HepG2 (cell line): ENCODE measurements around the gene B3GAT3. TPM values are rescaled to one million over a fixed set of nuclear protein-coding genes. Genes with fewer than 3 reads are reported as not detected.

Experiments used
- ATRX ChIP-seq: sonication (generic); formaldehyde crosslinking; IDR thresholded peaks from 2 replicates; pipeline ENCODE4 v1.4.0; 2020; ENCODE audit warnings: missing genetic modification reagents, borderline replicate concordance
- FOSL1 ChIP-seq: sonication (generic); formaldehyde crosslinking; IDR thresholded peaks from 2 replicates; pipeline ENCODE4 v1.9.0; 2021; ENCODE audit warnings: missing genetic modification reagents, borderline replicate concordance
- FOXJ3 ChIP-seq: sonication (generic); formaldehyde crosslinking; IDR thresholded peaks from 2 replicates; pipeline ENCODE4 v1.4.0; 2020; ENCODE audit warnings: missing genetic modification reagents, mild to moderate bottlenecking, borderline replicate concordance
- HDAC1 ChIP-seq: sonication (generic); formaldehyde crosslinking; IDR thresholded peaks from 2 replicates; pipeline ENCODE4 v1.5.1; 2020; ENCODE audit warnings: mild to moderate bottlenecking, missing genetic modification reagents
- MATR3 ChIP-seq: sonication (generic); formaldehyde crosslinking; IDR thresholded peaks from 2 replicates; pipeline ENCODE4 v1.4.0; 2020; ENCODE audit warnings: missing genetic modification reagents
- USF2 ChIP-seq, 2 experiments: sonication (generic) in 1 of 2; formaldehyde crosslinking in 1 of 2; IDR thresholded peaks; 2 replicates each; pipeline versions ENCODE4 v1.5.1 to v1.6.1; 2011 to 2020; ENCODE audit warnings: borderline replicate concordance in 1 of 2, low read depth in 1 of 2, low read length in 1 of 2, mild to moderate bottlenecking in 1 of 2, missing genetic modification reagents in 1 of 2, moderate library complexity in 1 of 2
- ZBTB44 ChIP-seq: sonication (generic); formaldehyde crosslinking; IDR thresholded peaks from 2 replicates; pipeline ENCODE4 v1.4.0; 2020; ENCODE audit warnings: missing genetic modification reagents
- ZEB1 ChIP-seq: IDR thresholded peaks from 2 replicates; pipeline ENCODE4 v1.6.1; 2012; ENCODE audit warnings: mild to moderate bottlenecking, low read depth, inconsistent platforms; ENCODE audit not compliant: insufficient replicate concordance
- ZKSCAN1 ChIP-seq: fragments of 150-350 bp; IDR thresholded peaks from 2 replicates; pipeline ENCODE4 v1.6.1; 2014; ENCODE audit warnings: low read length
- ZNF230 ChIP-seq: sonication (generic); formaldehyde crosslinking; IDR thresholded peaks from 2 replicates; pipeline ENCODE4 v1.4.0; 2020; ENCODE audit warnings: mild to moderate bottlenecking, missing genetic modification reagents
- ZNF407 ChIP-seq: sonication (generic); formaldehyde crosslinking; IDR thresholded peaks from one replicate; pipeline ENCODE4 v1.5.1; 2020; ENCODE audit warnings: mild to moderate bottlenecking, missing genetic modification reagents; ENCODE audit errors: not compliant biosample characterization
- ZNF44 ChIP-seq: sonication (generic); formaldehyde crosslinking; IDR thresholded peaks from 2 replicates; pipeline ENCODE4 v1.5.1; 2020; ENCODE audit warnings: mild to moderate bottlenecking, missing genetic modification reagents
- ZNF576 ChIP-seq: sonication (generic); formaldehyde crosslinking; IDR thresholded peaks from 2 replicates; pipeline ENCODE4 v1.4.0; 2020; ENCODE audit warnings: mild to moderate bottlenecking, missing genetic modification reagents
- ZNF782 ChIP-seq: sonication (generic); formaldehyde crosslinking; IDR thresholded peaks from 2 replicates; pipeline ENCODE4 v1.4.0; 2020; ENCODE audit warnings: missing genetic modification reagents, mild to moderate bottlenecking, borderline replicate concordance
- ZNF816 ChIP-seq: sonication (generic); formaldehyde crosslinking; IDR thresholded peaks from 2 replicates; pipeline ENCODE4 v1.8.0; 2022; ENCODE audit warnings: missing genetic modification reagents, mild to moderate bottlenecking, borderline replicate concordance
- polyA plus RNA-seq, 8 experiments: library from polyadenylated mRNA; depleted of rRNA in 3 of 8; stranded (reverse) in 7 of 8; unstranded in 1 of 8; fragments of >200 nt; fragmentation: Illumina TruSeq in 4 of 8; extraction: Trizol in 4 of 8; gene quantifications; 2 replicates each; pipeline versions ENCODE4 v1.2.1 to v1.2.3, GENCODE V29; 2011 to 2016; ENCODE audit warnings: low read depth in 4 of 8, missing spikeins in 1 of 8, mixed read lengths in 1 of 8; ENCODE audit not compliant: insufficient read depth in 1 of 8
- total RNA-seq, 5 experiments: library from RNA; depleted of rRNA; stranded (reverse); fragments of >200 nt; fragmentation: Illumina TruSeq; extraction: Trizol; gene quantifications; 2 replicates each; pipeline ENCODE4 v1.2.3, GENCODE V29; 2016; ENCODE audit warnings: low read depth in 1 of 5

The B3GAT3 gene
- total and polyA plus RNA-seq, 2 of the 13 experiments (the other 11 are each of a cell fraction or from before 2014, with no cell fraction given) = 21.3 to 26.1 TPM

GRCh38 chr11:62645946-62646824 is 24.4 kb upstream of the B3GAT3 start, which contains the start of gene GANAB (continued):
- TF ChIP-seq ZNF230 (CRISPR knock-in tag) (no peak), ZEB1 (no peak), FOSL1 (CRISPR knock-in tag) (no peak), ZNF576 (CRISPR knock-in tag) (no peak), HDAC1 (CRISPR knock-in tag) (peak; percentile 77), FOXJ3 (CRISPR knock-in tag) (no peak; the same call in 1 of the 2 replicates), ZNF816 (CRISPR knock-in tag) (0 out of 2 replicates have a peak, but pooled peaks have one; percentile 72), MATR3 (CRISPR knock-in tag) (no peak), USF2 (IDR thresholded peaks at IDR 0.05; ENCODE audit: low read depth, low read length) (no peak), USF2 (CRISPR knock-in tag; IDR thresholded peaks at IDR 0.05; ENCODE audit: borderline replicate concordance) (no peak), ATRX (CRISPR knock-in tag) (no peak), ZBTB44 (CRISPR knock-in tag) (no peak), ZNF782 (CRISPR knock-in tag) (no peak), ZKSCAN1 (no peak), ZNF407 (CRISPR knock-in tag) (no peak), ZNF44 (no peak)
